IPS DF 4.7 (cell line): Measurements from ENCODE around the gene MLST8.
"Not testable (repeated sequence)": the region's sequence is repeated elsewhere in the genome, so short reads cannot be mapped to it uniquely, and the experiment has no call there.

Source experiments
- DNase-seq: peaks from one replicate; pipeline ENCODE4 v3.0.0-alpha.2; 2013; ENCODE audit warnings: low spot score; ENCODE audit errors: extremely low read depth

Gene MLST8

DNA sequence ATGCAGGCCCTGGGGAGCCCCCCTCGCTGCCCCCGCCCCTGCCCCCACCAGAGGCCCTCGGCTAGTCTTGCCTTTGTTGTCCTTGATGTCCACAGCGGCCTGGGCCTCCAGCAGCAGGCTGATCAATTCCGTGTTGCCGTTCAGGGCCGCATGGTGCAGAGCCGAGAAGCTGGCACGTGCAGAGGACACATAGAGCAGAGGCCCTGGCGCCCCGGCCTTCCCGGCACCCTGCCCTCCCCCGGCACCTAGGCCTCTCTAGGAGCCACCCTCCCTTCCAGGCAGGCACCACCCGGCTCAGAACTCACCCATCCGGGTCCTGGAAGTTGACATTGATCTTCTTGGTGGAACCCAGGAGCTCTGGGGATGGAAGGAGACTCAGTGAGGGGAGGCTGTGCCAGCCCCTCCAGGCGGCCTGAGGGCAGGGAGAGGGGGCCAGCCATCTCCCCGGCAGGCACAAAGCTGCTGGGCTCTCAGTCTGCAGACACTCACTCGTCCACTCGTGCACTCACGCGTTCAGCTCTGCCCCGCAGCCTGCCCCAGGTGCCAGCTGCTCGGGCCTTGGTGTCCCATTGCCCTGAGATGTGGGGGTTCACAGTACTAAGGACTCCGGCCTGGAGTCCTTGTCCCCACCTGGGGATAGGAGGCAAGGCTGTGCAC is 15.1 kb upstream of the MLST8 start:
- no peak for DNase-seq

DNA sequence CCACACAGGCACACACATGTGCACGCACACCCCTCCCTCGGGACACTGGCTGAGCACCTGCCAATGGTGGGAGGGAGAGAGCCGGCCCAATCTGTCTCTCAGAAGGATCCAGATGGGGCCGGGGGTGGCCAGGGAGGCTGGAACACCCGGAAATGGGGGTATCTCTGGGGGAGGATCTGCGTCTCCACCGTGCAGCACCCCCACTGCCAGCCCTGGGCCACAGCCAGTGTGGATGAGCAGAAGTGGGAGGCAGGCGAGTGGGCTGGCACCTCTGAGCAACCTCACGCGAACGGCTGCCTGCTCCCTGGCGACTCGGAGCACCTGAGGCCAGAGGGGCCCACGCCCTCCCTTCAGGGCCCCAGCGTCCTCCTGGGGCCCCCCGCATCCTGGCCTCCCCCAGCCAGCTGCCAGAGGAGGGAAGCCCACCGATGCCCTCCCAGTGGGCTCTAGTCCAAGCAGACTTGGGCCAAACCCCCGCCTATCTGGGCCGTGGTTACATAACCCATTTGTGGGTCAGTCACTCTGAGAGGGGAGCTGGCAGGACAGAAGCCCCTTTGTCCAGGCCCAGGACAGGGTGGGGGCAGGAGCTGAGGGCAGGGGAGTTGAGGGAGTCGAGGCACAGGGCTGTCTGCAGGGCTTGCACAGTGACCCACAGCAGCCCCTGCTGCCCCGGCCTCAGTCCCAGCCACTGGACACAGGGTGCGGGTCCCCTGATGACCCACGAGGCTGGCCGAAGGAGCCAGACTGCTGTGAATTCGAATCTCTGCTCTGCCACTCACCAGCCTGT is 14.4 kb upstream of the MLST8 start:
- DNase-seq = no peak

DNA sequence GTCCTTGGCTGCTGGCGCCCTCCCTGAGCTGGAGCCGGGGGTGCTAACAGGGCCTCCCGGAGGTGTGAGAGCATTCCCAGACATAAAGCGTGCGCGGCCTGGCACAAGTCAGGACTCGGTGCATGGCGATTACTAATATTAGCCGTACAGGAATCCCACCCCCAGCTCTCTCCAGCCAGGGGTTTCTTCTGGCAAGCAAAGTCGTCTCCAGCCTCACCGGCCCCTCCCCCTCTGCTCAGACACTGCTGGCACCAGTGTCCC is 13.9 kb upstream of the MLST8 start:
- no peak for DNase-seq

DNA sequence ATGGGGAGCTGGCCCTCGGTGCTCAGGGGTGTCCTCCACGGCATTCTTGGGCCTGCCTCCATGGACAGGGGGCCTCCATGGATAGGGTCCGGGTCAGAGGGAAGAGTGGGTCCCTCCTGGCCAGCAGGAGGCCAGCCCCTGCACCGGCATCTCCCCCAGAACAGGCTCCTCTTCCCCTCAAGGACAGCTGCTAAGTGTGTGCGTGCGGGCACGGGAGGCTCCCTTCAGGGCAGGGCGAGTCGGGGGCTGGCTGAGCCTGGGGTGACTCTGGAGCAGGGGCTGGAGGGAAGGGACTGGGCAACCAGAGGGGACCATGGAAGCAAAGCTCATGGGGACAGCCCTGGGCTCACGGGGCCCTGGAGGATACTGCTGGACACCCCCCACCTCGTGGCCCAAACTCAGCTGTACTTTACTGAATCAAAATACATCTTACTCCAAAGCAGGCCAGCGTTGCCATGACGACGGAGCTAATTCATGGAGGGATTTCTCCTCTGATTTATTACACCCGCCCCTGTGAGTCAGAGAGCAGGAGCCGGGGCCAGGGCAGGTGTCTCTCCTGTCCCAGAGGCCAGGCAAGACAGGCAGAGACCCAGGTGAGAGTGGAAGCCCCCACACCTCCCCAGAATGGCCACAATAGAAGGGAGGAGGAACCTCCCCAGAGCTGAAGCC is 11.0 kb upstream of the MLST8 start:
- DNase-seq = no peak

GRCh38 chr16:2194852-2195321 is 10.4 kb upstream of the MLST8 start:
- DNase-seq = no peak

DNA sequence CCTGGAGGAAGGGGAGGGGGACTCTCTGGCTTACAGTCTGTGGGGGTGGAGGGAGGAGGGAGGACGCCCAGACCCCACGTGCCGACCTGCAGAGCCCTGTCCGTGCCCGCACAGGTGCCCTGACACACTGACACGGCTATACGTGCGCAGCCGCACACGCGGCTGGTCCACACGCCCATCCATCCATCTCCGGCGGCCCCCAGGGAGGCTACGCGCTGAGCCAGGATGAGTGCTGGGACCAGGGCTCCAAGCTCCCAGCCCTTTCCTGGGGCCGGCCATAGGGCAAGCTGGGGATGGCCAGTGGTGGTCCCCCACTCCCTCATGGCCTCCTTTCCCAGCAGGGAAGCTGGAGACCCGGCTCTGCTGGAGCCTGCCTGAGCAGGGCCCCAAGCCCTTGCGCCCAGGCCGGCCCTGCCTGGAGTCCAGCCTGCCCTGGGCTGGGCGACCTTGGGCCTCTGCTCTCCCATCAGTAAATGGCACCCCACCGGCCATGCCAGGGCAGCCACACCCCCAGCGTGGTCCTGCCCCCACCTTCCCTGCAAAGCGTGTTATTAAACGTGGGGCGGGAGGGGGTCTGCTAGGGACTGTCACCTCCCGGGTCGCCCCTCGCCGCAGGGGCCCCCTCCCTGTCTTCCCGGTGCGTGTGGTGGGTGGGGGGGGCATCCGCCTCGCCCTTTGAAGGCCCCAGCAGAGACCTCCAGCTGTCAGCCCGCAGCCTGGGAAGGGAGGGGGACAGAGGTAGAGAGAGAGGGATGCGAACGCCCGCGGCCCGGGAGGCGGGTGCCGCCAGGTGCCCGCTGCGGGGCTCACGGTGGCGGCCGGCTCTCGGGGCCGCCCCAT is 9.7 kb upstream of the MLST8 start:
- no peak for DNase-seq

GRCh38 chr16:2196162-2196980 is 8.9 kb upstream of the MLST8 start, which contains the start of gene CASKIN1:
Gene CASKIN1, minus strand, starts transcription at chr16:2196605. Its CDS starts 173 bp downstream, at chr16:2196432.
- DNase-seq = no peak

DNA sequence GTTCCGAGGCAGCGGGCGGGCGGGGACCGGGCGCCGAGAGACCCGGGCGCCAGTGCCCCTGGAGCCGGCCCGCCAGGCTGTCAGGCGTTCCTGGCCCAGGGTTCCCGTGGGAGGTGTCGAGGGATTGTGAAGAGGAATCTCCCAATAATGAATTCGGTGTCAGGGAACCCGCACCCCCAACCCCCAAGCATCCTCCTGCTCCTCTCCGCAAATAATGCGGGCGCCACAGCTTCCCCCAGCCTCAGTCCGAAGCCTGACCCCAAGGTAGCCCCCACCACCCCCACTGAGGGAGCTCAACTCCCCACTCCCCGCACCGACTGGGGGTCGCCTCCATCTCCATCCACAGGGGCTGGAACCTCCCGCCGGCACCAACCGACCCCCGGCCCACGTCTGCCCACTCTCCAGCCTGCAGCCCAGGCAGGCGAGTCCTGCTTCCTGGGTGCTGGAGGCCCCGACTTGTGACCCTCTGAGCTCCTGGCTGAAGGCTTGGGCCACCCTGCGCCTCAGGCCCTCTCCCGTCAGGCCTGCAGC is 8.2 kb upstream of the MLST8 start:
- no peak for DNase-seq

DNA sequence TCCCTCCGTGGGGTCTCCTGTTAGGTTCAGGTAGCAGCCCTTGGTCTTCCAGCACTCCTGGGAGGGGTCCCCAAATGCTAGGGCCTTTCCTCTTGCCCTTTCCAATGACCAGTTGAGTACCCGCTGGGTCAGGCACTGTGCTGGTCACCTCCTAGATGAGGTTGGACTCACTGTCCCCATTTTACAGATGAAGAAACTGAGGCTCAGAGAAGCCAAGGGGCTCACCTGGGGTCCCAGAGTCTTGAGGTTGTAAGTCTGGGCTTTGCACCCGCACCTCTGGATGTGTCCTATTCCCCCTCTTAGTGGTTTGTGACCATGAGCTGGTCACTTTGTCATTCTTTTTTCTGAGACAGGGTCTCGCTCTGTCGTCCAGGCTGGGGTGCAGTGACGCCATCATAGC is 7.5 kb upstream of the MLST8 start:
- no peak for DNase-seq

GRCh38 chr16:2198283-2198682 is 7.0 kb upstream of the MLST8 start:
- DNase-seq = no peak

GRCh38 chr16:2199095-2199494 is 6.2 kb upstream of the MLST8 start:
- DNase-seq = no peak

GRCh38 chr16:2199621-2200139 is 5.6 kb upstream of the MLST8 start:
- no peak for DNase-seq

- DNase-seq = no peak
Measured at GRCh38 chr16:2200313-2200712, 4.9 kb upstream of the MLST8 start.

GRCh38 chr16:2203119-2203688 is 2.0 kb upstream of the MLST8 start:
- not testable (repeated sequence) for DNase-seq

- DNase-seq = no peak
Measured at GRCh38 chr16:2204416-2205103, 694 bp upstream of the MLST8 start.

DNA sequence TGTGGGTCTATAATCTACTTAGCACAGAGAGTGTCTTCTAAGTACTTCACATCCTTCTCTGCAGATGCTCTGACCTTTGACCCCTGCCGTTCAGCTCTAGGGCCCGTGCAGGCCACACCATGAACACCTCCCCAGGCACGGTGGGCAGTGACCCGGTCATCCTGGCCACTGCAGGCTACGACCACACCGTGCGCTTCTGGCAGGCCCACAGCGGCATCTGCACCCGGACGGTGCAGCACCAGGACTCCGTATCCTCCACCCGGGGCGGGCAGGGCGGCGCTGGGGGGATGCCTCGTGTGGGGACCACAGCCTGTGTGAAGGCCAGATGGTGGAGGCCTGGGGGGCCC is 686 bp downstream of the MLST8 start:
- no peak for DNase-seq

DNA sequence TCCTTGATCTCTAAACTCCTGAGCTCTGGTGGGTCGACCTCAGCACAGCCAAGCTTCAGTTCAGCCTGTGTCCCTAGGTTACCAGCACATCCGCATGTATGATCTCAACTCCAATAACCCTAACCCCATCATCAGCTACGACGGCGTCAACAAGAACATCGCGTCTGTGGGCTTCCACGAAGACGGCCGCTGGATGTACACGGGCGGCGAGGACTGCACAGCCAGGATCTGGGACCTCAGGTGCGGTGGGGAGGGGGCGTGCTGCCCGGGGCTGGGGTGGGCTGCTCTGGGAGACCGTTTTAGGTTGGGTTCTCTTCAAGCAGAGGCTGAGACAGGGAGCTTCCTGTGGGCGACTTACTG is 1.1 kb downstream of the MLST8 start:
- no peak for DNase-seq

GRCh38 chr16:2206780-2207433 is 1.7 kb downstream of the MLST8 start:
- no peak for DNase-seq

- DNase-seq = no peak
Measured at GRCh38 chr16:2207872-2208271, 2.6 kb downstream of the MLST8 start.
